Duodenal mucosa (tissue), 2 donors: ENCODE data around the gene RRN3.
"Not testable (repeated sequence)": the region's sequence is repeated elsewhere in the genome, so short reads cannot be mapped to it uniquely, and the experiment has no call there.

ENCODE experiments used
- H3K27ac ChIP-seq: one replicate; pipeline ENCODE4 v1.7.0; 2013; ENCODE audit warnings: low read depth, low read length
- H3K27me3 ChIP-seq, 2 donors: one replicate each; pipeline ENCODE4 v1.7.0; 2013; ENCODE audit warnings: low read length in 2 of 2, control low read depth in 1 of 2; ENCODE audit not compliant: insufficient read depth in 2 of 2, control insufficient read depth in 1 of 2
- H3K36me3 ChIP-seq, 2 donors: one replicate each; pipeline ENCODE4 v1.7.0; 2013; ENCODE audit warnings: low read length in 2 of 2, control low read depth in 1 of 2; ENCODE audit not compliant: insufficient read depth in 2 of 2, control insufficient read depth in 1 of 2
- H3K4me1 ChIP-seq, 2 donors: one replicate each; pipeline ENCODE4 v1.7.0; 2013; ENCODE audit warnings: low read length in 2 of 2, control low read depth in 1 of 2; ENCODE audit not compliant: insufficient read depth in 2 of 2, control insufficient read depth in 1 of 2
- H3K4me3 ChIP-seq, 2 donors: one replicate each; pipeline ENCODE4 v1.7.0; 2013; ENCODE audit warnings: low read length in 2 of 2, low read depth in 1 of 2
- H3K9ac ChIP-seq, 2 donors: one replicate each; pipeline ENCODE4 v1.7.0; 2013; ENCODE audit warnings: low read length in 2 of 2, low read depth in 1 of 2
- H3K9me3 ChIP-seq, 2 donors: one replicate each; pipeline ENCODE4 v1.7.0; 2013; ENCODE audit warnings: low read length in 2 of 2, control low read depth in 1 of 2; ENCODE audit not compliant: control insufficient read depth in 1 of 2

Gene RRN3

DNA sequence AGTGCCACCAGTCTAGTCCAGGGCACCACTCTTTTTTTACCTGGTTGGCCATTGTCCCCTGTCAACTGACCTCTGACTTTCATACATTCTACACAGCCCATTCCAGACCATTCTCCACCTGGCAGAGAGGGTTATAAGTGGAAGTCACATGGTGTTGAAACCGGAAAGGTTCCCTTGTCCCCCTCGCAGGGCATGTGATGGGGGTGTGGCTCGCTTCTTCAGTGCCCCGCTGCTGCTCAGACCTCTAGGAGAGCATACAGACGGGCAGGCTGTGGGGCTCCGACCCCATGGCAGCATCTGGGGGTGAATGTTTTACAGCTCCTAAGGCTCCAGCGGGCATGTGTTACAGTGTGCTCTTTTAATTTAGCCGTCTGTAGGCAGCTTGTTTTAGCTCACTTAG is 67.0 kb downstream of the RRN3 start:
- H3K27me3 ChIP-seq, H3K4me1 ChIP-seq, H3K4me3 ChIP-seq, H3K9ac ChIP-seq, H3K9me3 ChIP-seq, H3K27ac ChIP-seq: not testable (repeated sequence)
- peaks cover 20 to 80% of the 10 kb centered on the region in 2 donors for H3K36me3 ChIP-seq

DNA sequence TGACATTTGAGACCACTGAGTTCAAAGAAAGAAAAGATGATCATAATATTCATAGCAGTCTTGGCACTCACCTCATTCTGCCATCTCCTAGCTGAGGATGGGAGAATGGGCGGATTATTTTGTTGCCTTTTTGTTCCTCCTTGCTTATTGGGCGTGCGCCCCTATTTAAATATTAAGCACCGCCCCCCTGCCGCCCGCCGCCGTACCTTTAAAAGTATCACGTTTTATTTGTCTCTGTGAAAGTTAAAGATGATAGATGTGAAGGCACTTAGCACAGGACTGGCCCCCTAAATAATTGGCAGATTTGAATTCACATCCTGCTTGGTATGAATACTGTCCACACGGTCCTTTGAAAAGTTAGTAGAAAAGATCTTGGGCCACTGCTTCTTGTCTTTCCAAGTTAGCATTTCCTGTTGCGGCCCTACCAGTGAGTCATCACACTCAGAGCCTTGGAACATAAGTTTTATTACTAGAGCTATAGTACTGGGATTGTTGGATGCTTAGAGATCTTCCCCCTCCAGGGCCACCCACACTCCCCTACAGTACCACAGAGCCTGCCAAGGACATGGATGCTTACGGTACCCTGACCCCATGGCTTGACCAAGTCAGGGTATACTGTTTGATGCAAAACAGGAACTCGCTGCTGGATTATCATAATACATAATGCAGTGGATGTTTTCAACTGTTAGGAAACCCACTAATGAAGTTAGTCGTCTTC is 68.7 kb downstream of the RRN3 start:
- not testable (repeated sequence) for H3K27me3 ChIP-seq, H3K9ac ChIP-seq, H3K4me3 ChIP-seq, H3K4me1 ChIP-seq, H3K27ac ChIP-seq, H3K9me3 ChIP-seq
- H3K36me3 ChIP-seq: peaks cover 9 to 81% of the 10 kb centered on the region in 2 donors

DNA sequence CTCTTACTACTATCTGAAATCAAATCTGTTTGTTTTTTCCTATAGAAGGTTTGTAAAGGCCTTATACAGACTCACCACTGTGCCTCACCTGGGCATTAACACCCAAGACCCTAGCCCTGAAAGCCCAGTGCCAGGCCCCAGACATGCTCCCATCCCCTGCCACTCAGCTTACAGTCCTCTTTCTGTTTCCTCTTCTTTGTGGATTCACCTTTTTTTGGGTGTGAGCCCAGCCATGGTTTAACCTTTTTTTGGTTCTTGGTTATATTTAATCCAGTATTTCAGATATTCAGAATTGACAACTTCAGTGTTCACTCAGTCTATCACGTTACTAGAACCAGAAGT is 69.2 kb downstream of the RRN3 start:
- not testable (repeated sequence) for H3K9ac ChIP-seq, H3K9me3 ChIP-seq, H3K4me3 ChIP-seq, H3K27me3 ChIP-seq, H3K27ac ChIP-seq, H3K4me1 ChIP-seq
- peaks cover 9 to 81% of the 10 kb centered on the region in 2 donors for H3K36me3 ChIP-seq

DNA sequence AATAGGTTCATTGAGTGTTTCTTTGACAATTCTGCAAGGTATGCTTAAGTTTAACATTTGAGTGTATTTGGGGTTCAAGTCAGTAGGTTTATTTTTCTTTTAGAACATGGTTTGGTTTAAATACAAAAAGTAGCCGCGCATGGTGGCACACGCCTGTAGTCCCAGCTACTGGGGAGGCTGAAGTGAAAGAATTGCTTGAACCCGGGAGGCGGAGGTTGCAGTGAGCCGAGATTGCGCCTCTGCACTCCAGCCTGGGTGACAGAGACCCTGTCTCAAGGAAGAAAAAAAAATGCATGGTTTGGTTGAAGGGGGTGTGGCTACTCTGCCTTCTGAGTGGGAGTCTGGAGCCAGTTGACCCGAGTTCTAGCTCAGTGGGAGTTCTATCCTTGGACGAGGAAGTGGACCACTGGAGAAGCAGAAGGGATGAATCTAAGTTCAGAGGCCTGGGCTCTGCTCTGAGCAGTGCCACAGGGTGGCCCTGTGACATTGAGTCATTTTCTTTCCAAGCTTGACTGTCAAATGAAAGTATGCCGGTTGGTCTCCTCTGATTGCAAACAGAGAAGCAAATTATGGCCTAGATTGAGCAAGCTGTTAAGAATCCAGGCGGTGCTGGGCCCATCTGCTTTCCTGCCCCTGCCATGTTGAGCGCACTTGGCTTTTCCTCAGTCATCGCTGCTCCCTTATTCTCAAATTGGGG is 70.5 kb downstream of the RRN3 start:
- H3K27ac ChIP-seq, H3K9ac ChIP-seq, H3K4me1 ChIP-seq: not testable (repeated sequence)

DNA sequence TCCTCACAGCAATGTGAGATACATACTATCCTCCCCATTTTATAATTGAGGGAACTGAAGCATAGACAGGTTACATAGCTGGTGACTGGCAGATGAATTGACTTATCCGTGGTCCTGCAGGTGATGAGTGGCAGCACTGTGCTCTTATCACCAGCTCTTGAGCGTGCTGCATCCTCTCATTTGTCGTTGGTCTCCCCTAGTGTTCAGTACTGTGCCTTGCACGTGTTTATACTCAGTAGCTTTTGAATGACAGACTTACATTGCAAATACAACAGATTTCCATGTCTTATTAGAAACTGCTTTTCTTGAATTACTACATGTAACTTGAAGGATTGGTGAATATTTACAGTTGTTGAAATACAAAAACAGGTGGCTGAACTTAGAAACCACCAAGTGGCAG is 71.9 kb downstream of the RRN3 start:
- H3K9me3 ChIP-seq, H3K27me3 ChIP-seq, H3K4me1 ChIP-seq, H3K4me3 ChIP-seq, H3K27ac ChIP-seq, H3K9ac ChIP-seq: not testable (repeated sequence)
- H3K36me3 ChIP-seq: peaks cover 13 to 82% of the 10 kb centered on the region in 2 donors

More for the DNA sequence above, 70.5 kb downstream of the RRN3 start:
- not testable (repeated sequence) for H3K9me3 ChIP-seq, H3K27me3 ChIP-seq, H3K4me3 ChIP-seq
- H3K36me3 ChIP-seq: peaks cover 13 to 84% of the 10 kb centered on the region in 2 donors

DNA sequence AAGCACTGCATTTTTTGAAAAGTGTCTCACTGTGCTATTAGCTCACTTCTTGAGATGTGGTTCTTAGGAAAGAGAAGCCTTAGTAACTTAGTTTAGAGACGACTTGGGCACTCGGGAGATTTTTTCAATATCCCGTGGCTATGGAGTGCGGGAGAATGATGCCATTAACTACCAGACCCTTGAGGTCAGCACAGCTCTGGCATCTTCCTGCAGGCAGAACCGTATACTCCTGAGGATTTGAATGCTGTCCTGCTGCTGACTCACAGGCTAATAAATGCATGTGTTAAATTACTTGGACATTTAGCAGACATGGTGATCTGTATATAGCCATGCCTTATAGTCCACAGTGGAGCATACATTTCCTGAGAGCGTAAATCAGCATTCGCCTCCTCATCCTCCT is 72.6 kb downstream of the RRN3 start:
- H3K4me1 ChIP-seq, H3K27ac ChIP-seq: not testable (repeated sequence)

DNA sequence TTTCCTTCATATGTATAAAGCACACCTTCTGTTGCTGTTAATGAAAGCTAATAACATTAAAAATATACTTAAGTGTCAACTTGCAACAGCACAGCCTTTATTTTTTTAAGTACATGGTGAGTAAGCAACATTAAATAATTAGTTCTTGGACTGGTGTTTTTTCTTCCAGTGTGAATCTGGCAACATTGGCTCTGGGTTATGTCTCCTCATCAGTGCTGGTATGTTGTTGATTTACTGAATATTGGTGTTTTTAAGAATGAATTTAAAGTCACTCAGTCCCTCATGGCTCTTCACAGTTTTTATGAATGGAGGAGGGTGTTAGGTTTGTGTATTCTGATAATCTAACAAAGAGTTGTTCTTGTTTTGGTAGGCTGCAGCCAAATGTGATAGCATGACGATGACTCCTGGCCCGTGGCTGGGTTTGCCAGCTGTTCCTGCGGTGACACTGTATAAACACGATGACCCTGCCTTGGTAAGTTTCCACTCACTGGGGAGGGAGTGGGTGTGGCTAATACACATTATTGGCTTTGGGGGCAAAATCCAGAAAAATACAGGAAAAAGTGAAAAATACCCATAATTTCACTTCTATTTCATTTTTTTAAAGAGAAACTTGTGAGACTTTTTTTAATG is 77.0 kb downstream of the RRN3 start:
- peaks cover 0 to 10% of the 10 kb centered on the region in 2 donors for H3K4me1 ChIP-seq
- H3K27ac ChIP-seq, H3K9me3 ChIP-seq, H3K4me3 ChIP-seq, H3K27me3 ChIP-seq, H3K9ac ChIP-seq: not testable (repeated sequence)
- H3K36me3 ChIP-seq: peaks cover 9 to 58% of the 10 kb centered on the region in 2 donors

More for the DNA sequence above, 72.6 kb downstream of the RRN3 start:
- H3K9me3 ChIP-seq, H3K27me3 ChIP-seq, H3K4me3 ChIP-seq, H3K9ac ChIP-seq: not testable (repeated sequence)
- peaks cover 13 to 82% of the 10 kb centered on the region in 2 donors for H3K36me3 ChIP-seq

DNA sequence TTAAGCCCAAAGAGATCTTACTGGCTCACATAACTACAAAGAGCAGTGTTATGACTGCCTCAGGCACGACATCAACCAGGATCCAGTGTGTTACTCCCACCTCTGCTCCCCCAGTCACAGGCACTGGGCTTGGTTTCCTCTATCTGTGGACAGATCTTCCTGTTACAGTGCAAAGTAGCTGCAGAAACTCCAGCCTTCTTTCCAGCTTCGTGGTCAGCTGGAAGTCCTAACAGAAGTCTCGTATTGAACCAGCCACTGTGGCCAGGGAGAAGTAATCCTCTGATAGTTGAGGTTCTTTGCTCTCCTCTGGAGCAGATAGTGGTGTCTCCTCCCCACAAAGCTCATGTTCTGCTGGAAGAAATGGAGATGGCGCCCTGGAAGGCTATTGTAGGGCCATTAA is 77.7 kb downstream of the RRN3 start:
- not testable (repeated sequence) for H3K27me3 ChIP-seq, H3K9me3 ChIP-seq, H3K4me3 ChIP-seq, H3K9ac ChIP-seq, H3K27ac ChIP-seq
- peaks cover 9 to 51% of the 10 kb centered on the region in 2 donors for H3K36me3 ChIP-seq
- H3K4me1 ChIP-seq: peaks cover 0 to 10% of the 10 kb centered on the region in 2 donors

DNA sequence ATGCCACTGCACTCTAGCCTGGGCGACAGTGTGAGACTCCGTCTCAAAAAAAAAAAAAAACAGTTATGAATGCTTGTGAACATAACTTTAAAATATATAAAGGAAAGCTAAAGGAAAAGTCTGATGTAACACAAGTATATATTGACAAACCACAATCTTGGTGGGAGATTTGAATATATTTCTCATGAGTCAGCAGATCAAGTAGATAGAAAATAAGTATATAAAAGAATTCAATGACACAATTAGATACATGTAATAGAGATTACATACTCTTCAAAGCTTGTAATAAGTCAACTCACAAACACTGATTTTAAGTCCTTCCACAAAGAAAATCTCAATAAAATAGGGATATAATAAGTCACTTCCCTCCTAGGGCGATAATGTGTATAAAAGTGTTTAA is 78.4 kb downstream of the RRN3 start:
- H3K4me1 ChIP-seq: peaks cover 0 to 10% of the 10 kb centered on the region in 2 donors
- H3K9me3 ChIP-seq, H3K4me3 ChIP-seq, H3K27ac ChIP-seq, H3K9ac ChIP-seq, H3K27me3 ChIP-seq: not testable (repeated sequence)
- H3K36me3 ChIP-seq: peaks cover 9 to 50% of the 10 kb centered on the region in 2 donors

DNA sequence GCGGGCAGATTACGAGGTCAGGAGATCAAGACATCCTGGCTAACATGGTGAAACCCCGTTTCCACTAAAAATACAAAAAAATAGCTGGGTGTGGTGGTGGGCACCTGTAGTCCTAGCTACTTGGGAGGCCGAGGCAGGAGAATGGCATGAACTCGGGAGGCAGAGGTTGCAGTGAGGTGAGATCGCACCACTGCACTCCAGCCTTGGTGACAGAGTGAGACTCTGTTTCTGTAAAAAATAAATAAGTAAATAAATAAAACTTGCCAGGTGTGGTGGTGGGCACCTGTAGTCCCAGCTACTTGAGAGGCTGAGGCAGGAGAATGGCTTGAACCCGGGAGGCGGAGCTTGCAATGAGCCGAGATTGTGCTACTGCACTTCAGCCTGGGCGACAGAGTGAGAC is 81.1 kb downstream of the RRN3 start:
- H3K27ac ChIP-seq, H3K4me3 ChIP-seq, H3K9me3 ChIP-seq, H3K9ac ChIP-seq, H3K27me3 ChIP-seq: not testable (repeated sequence)
- Histone ChIP-seq H3K4me1 (peaks cover 0 to 10% of the 10 kb centered on the region in 2 donors), H3K36me3 (peaks cover 8 to 50% of the 10 kb centered on the region in 2 donors)
